ENCODE data around the gene IRS1.

- TF ChIP-seq POLR2AphosphoS5 (IDR thresholded peaks at IDR 0.05; ENCODE audit: low read depth, low read length) (no peak), REST (IDR thresholded peaks at IDR 0.05; ENCODE audit: insufficient read depth in 1 of 2, low read depth in 2 of 2, low read length in 2 of 2) (no peak)
Measured at GRCh38 chr2:226828191-226828590, 28.6 kb upstream of the IRS1 start.
